Left ventricle myocardium inferior (tissue), 1 donor: Measurements from ENCODE around the gene HSD17B8. TPM values are rescaled to one million over a fixed set of nuclear protein-coding genes. Genes with fewer than 3 reads are reported as not detected.

Source experiments
- DNase-seq: peaks from one replicate; pipeline ENCODE4 v3.0.0-alpha.2; 2020
- H3K27ac ChIP-seq: fragments of 200-600 bp; replicated peaks from 2 replicates; pipeline ENCODE4 v1.8.0; 2021
- H3K27me3 ChIP-seq: fragments of 200-600 bp; 2 replicates; pipeline ENCODE4 v1.8.0; 2021; ENCODE audit warnings: low read depth
- H3K36me3 ChIP-seq: fragments of 200-600 bp; 2 replicates; pipeline ENCODE4 v1.8.0; 2021
- H3K4me1 ChIP-seq: fragments of 200-600 bp; 2 replicates; pipeline ENCODE4 v1.8.0; 2021
- H3K4me3 ChIP-seq: fragments of 200-600 bp; 2 replicates; pipeline ENCODE4 v1.8.0; 2021; ENCODE audit warnings: mild to moderate bottlenecking, moderate library complexity
- H3K9me3 ChIP-seq: fragments of 200-600 bp; replicated peaks from 2 replicates; pipeline ENCODE4 v1.8.0; 2021
- intact Hi-C: fragments of 100-400 bp; cut with micrococcal nuclease; formaldehyde crosslinking; loops from one replicate; pipeline ENCODE4 v1.11.0; 2022
- total RNA-seq: library from RNA; stranded (reverse); fragmentation: NEBNext Ultra II Directional; extraction: Animal tissue kit (Norgen Biotek cat#: 25700); gene quantifications from one replicate; pipeline ENCODE4 v1.2.1, GENCODE V29; 2021
- TF ChIP-seq, protein P1 (sequence below): fragments of 200-600 bp; IDR thresholded peaks from 2 replicates; pipeline ENCODE4 v1.8.0; 2021; ENCODE audit warnings: antibody characterized with exemption, mild to moderate bottlenecking, borderline replicate concordance
- donor health status: DM: no; HTN: yes; CAD: no; lungs with severe emphysema.

Gene HSD17B8
- total RNA-seq, 1 donor from 2014 or later: 18.2 TPM

DNA sequence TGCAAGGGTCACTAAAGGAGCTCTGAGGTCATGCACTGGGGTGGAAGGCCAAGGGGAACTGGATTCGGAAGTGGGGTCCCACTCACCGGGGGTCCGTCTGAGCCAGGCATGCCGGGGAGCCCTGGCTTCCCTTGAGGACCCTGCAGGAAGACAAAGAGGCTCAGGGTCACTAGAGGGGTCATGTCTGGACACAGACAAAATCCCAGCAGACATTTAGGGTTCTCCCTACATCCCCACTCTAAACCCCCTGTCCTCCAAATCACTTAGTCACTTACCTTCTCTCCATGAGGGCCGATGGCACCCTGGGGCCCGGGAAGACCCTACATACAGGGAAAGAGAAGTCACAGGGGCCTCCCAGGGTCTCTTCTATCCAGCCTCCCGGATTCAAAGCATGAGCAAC lies 27.5 kb upstream of the HSD17B8 start:
- no peaks in the 10 kb centered on the region for H3K36me3 ChIP-seq
- no peak overlapping the region for H3K27ac ChIP-seq
- H3K4me1 ChIP-seq: no peaks in the 10 kb centered on the region
- TF ChIP-seq, protein P1, sequence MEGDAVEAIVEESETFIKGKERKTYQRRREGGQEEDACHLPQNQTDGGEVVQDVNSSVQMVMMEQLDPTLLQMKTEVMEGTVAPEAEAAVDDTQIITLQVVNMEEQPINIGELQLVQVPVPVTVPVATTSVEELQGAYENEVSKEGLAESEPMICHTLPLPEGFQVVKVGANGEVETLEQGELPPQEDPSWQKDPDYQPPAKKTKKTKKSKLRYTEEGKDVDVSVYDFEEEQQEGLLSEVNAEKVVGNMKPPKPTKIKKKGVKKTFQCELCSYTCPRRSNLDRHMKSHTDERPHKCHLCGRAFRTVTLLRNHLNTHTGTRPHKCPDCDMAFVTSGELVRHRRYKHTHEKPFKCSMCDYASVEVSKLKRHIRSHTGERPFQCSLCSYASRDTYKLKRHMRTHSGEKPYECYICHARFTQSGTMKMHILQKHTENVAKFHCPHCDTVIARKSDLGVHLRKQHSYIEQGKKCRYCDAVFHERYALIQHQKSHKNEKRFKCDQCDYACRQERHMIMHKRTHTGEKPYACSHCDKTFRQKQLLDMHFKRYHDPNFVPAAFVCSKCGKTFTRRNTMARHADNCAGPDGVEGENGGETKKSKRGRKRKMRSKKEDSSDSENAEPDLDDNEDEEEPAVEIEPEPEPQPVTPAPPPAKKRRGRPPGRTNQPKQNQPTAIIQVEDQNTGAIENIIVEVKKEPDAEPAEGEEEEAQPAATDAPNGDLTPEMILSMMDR: no peak
- no peak overlapping the region for H3K4me3 ChIP-seq
- H3K9me3 ChIP-seq: no peaks in the 10 kb centered on the region
- DNase-seq: no peak
- no peaks in the 10 kb centered on the region for H3K27me3 ChIP-seq
- intact Hi-C loops: no loop called here

DNA sequence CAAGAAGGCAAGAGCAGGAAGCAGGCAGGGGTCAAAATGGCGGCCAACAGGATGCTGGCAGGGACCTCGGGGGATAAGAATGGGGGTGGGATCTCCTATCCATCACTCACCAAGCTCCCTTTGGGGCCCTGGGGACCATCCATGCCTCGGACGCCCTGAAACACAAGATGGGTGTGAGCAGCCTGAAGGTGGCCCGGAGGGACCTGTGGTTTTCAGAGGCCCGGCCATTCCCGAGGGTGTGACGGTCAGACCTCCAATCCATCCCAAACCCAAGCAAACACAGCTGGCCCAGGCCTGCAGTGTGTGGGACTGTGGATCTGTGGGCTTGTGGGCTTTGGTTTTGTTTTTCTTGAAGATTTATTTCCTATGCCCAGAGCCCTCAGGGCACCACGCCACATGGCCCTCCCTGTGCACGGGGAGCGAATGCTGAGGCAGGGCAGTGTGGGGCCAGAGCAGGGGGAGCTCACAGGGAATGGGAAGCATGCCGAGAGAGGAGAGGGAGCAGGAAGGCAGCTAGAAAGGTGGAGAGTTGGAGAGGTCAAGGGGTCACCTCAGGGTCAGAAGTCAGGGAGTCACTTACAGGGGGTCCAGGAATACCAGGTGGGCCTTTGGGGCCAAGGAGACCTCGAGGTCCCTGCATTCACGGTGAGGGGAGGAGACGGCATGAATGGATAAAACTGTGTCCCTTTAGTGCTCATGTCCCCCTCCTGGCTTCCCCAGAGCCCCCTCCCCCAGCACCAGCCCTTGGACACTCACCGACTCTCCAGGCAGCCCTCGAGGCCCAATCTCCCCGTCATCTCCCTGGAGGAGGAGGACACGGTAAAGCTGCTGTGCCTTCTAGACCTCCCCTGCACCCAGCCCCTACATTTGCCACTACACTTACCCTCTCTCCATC lies 26.7 kb upstream of the HSD17B8 start:
- TF ChIP-seq, protein P1: no peak
- Histone ChIP-seq H3K4me3 (no peak overlapping the region), H3K36me3 (no peaks in the 10 kb centered on the region), H3K27me3 (no peaks in the 10 kb centered on the region), H3K9me3 (no peaks in the 10 kb centered on the region), H3K4me1 (no peaks in the 10 kb centered on the region), H3K27ac (no peak overlapping the region)
- DNase-seq: no peak
- intact Hi-C loops: no loop called here

GRCh38 chr6:33178755-33179475 lies 25.5 kb upstream of the HSD17B8 start:
- H3K36me3 ChIP-seq: no peaks in the 10 kb centered on the region
- intact Hi-C loops: no loop called here
- TF ChIP-seq, protein P1: no peak
- no peak for DNase-seq
- no peak overlapping the region for H3K27ac ChIP-seq
- no peaks in the 10 kb centered on the region for H3K9me3 ChIP-seq
- H3K4me1 ChIP-seq: peaks cover 9% of the 10 kb centered on the region
- no peak overlapping the region for H3K4me3 ChIP-seq
- H3K27me3 ChIP-seq: no peaks in the 10 kb centered on the region

GRCh38 chr6:33181141-33181540 lies 23.3 kb upstream of the HSD17B8 start:
- TF ChIP-seq, protein P1: no peak
- no peaks in the 10 kb centered on the region for H3K36me3 ChIP-seq
- H3K4me1 ChIP-seq: peaks cover 9% of the 10 kb centered on the region
- DNase-seq: no peak
- no peak overlapping the region for H3K4me3 ChIP-seq
- no peak overlapping the region for H3K27ac ChIP-seq
- no peaks in the 10 kb centered on the region for H3K9me3 ChIP-seq
- H3K27me3 ChIP-seq: no peaks in the 10 kb centered on the region
- intact Hi-C loops: no loop called here

DNA sequence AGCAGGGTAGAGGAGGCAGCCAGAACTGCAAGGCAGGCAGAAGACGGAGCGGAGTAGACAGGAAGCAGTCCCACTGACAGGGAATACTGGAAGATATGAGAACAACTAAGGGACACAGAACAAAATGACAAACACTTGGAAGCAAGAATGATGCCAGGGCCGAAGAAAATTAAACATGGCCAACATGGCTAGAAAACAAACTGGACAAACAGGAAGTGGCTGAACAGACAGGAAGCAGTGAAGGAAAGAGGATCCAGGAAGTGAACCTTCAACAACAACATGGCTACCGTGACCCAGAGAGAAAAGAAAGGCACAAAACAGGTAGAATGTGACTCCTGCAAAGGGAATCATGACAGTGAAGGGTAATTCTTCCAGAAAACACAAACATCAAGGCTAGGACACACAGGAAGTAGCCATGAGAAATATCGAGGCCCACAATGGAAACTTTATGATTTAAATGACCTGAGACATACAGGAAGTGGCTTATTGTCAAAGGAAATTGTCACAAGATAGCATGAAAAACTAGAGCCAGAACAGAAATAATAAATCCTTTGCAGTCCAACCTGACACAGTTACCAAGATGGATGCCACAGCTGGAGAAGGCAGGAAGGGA lies 21.3 kb upstream of the HSD17B8 start:
- peaks cover 9% of the 10 kb centered on the region for H3K4me1 ChIP-seq
- H3K27me3 ChIP-seq: no peaks in the 10 kb centered on the region
- H3K27ac ChIP-seq: no peak overlapping the region
- H3K4me3 ChIP-seq: no peak overlapping the region
- intact Hi-C loops: no loop called here
- no peak for DNase-seq
- H3K9me3 ChIP-seq: no peaks in the 10 kb centered on the region
- TF ChIP-seq, protein P1: no peak
- no peaks in the 10 kb centered on the region for H3K36me3 ChIP-seq
